Testis (tissue), 3 donors: ENCODE data around the gene ANXA2. TPM values are rescaled to one million over a fixed set of nuclear protein-coding genes. Genes with fewer than 3 reads are reported as not detected.
"Not testable (repeated sequence)": the region's sequence is repeated elsewhere in the genome, so short reads cannot be mapped to it uniquely, and the experiment has no call there.

ENCODE experiments used
- DNase-seq: peaks from one replicate; pipeline ENCODE4 v3.0.0-alpha.2; 2019
- H3K27ac ChIP-seq, 2 donors: fragments of 200-600 bp; sonication (generic); one replicate each; pipeline ENCODE4 v1.5.1; 2019
- H3K27me3 ChIP-seq: fragments of 200-600 bp; sonication (generic); one replicate; pipeline ENCODE4 v1.5.1; 2019
- H3K36me3 ChIP-seq: fragments of 200-600 bp; sonication (generic); one replicate; pipeline ENCODE4 v1.5.1; 2017; ENCODE audit warnings: low read depth; ENCODE audit errors: missing control alignments
- H3K4me1 ChIP-seq: fragments of 200-600 bp; sonication (generic); one replicate; pipeline ENCODE4 v1.5.1; 2019
- H3K4me3 ChIP-seq, 2 donors: fragments of 200-600 bp; sonication (generic); one replicate each; pipeline ENCODE4 v1.5.1; 2017 to 2019
- H3K9me3 ChIP-seq: fragments of 200-600 bp; sonication (generic); one replicate; pipeline ENCODE4 v1.5.1; 2017
- POLR2A ChIP-seq: fragments of 450-650 bp; IDR thresholded peaks from one replicate; pipeline ENCODE4 v1.6.1; 2017; ENCODE audit warnings: antibody characterized with exemption, mild to moderate bottlenecking, moderate library complexity
- WGBS, 2 donors: methylation state at CpG; one replicate each; pipeline ENCODE4 v1.1.5; 2018; 5-methylcytosine and 5-hydroxymethylcytosine counted together
- intact Hi-C: fragments of 100-400 bp; cut with DNase I; formaldehyde crosslinking; loops from one replicate; pipeline ENCODE4 v1.15.1; 2023; ENCODE audit warnings: low total_unique reads
- polyA plus RNA-seq: library from polyadenylated mRNA; stranded (reverse); fragments of 350-450 nt; fragmentation: Illumina TruSeq; extraction: RNeasy Lipid Tissue Mini Kit (QIAGEN cat#74804); gene quantifications from one replicate; pipeline ENCODE4 v1.2.3, GENCODE V29; 2014; ENCODE audit warnings: low read depth, low replicate concordance; ENCODE audit not compliant: insufficient read depth
- total RNA-seq, 2 donors: library from RNA; depleted of rRNA; stranded (reverse); fragments of >200 nt; gene quantifications; one replicate each; pipeline ENCODE4 v1.2.3, GENCODE V29; 2016
- TF ChIP-seq, protein P1 (sequence below), 3 experiments: fragments of 450-650 bp in 2 of 3; fragments of 200-600 bp in 1 of 3; sonication (generic) in 1 of 3; IDR thresholded peaks; one replicate each; pipeline ENCODE4 v1.5.1; 2016 to 2019; ENCODE audit warnings: antibody characterized with exemption in 3 of 3, mild to moderate bottlenecking in 2 of 3, moderate library complexity in 1 of 3

The ANXA2 gene
- total and polyA plus RNA-seq, 3 donors from 2014 or later: 199 to 388 (median 226) TPM

DNA sequence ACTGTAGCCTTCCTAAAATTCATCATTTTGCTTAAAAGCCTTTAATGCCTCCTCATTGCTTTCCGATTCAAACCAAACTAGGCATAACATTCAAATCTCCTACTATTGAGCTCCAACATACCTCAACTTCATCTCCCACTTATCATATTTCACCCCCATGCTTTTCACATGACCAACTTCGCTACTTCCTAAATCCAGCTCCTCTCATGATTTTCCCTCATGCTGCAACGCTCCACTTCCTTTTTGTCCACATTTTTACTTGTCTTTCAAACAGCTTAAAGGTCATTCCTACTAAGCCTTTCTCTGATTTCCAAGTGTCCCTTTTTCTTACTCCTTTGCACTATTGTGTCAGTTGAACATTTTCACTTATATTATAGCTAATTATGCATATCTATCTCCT is 20.3 kb upstream of the ANXA2 start:
- Histone ChIP-seq H3K4me3 (no peak overlapping the region), H3K4me1 (no peaks in the 10 kb centered on the region), H3K9me3 (no peaks in the 10 kb centered on the region), H3K27me3 (no peaks in the 10 kb centered on the region), H3K36me3 (no peaks in the 10 kb centered on the region), H3K27ac (no peak overlapping the region)
- WGBS, 2 donors: 86 to 89% methylated on average over 3 of the region's 3 CpGs
- intact Hi-C loops: no loop called here
- DNase-seq: no peak
- TF ChIP-seq, protein P1, sequence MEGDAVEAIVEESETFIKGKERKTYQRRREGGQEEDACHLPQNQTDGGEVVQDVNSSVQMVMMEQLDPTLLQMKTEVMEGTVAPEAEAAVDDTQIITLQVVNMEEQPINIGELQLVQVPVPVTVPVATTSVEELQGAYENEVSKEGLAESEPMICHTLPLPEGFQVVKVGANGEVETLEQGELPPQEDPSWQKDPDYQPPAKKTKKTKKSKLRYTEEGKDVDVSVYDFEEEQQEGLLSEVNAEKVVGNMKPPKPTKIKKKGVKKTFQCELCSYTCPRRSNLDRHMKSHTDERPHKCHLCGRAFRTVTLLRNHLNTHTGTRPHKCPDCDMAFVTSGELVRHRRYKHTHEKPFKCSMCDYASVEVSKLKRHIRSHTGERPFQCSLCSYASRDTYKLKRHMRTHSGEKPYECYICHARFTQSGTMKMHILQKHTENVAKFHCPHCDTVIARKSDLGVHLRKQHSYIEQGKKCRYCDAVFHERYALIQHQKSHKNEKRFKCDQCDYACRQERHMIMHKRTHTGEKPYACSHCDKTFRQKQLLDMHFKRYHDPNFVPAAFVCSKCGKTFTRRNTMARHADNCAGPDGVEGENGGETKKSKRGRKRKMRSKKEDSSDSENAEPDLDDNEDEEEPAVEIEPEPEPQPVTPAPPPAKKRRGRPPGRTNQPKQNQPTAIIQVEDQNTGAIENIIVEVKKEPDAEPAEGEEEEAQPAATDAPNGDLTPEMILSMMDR (IDR thresholded peaks at IDR 0.05): no peak
- TF ChIP-seq POLR2A: no peak

DNA sequence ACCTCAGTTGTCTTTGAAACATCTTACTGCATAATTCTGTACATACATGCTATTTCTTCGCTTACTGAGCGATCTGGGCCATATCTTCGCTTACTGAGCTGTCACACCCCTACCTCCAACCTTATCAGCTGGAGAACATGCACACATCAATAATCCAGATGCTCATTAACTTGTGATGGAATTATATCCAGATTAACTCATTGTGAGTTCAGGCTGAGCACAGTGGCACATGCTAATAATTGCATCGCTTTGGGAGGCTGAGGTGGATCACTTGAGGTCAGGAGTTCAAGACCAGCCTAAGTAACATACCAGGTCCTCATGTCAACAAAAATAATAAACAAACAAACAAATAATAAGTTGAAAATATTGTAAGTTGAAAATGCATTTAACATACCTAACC is 19.3 kb upstream of the ANXA2 start:
- intact Hi-C loops: no loop called here
- H3K9me3 ChIP-seq: no peaks in the 10 kb centered on the region
- WGBS, 2 donors: 93 to 94% methylated on average over 4 of the region's 4 CpGs
- H3K4me3 ChIP-seq: no peak overlapping the region
- no peaks in the 10 kb centered on the region for H3K36me3 ChIP-seq
- no peaks in the 10 kb centered on the region for H3K4me1 ChIP-seq
- H3K27me3 ChIP-seq: no peaks in the 10 kb centered on the region
- TF ChIP-seq, protein P1 (IDR thresholded peaks at IDR 0.05): no peak
- TF ChIP-seq POLR2A: no peak
- no peak for DNase-seq
- H3K27ac ChIP-seq: no peak overlapping the region

DNA sequence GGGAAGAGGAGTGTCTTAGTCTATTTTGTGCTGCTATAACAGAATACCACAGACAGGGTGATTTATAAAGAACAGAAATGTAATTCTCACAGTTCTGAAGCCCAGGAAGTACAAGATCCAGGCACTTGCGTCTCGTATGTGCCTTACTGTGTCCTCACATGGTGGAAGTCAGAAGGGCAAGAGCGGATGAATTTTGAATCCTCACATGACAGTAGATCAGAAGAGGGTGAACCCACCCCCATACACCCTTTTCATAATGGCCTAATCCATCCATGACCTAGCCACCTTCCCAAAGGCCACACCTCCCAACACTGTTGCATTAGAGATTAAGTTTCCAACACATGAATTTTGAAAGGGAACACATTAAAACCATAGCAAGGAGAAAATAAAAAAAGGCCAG is 18.7 kb upstream of the ANXA2 start:
- no peak overlapping the region for H3K27ac ChIP-seq
- 96 to 100% methylated on average over 3 of the region's 3 CpGs for WGBS, 2 donors
- no peak for DNase-seq
- no peaks in the 10 kb centered on the region for H3K36me3 ChIP-seq
- TF ChIP-seq POLR2A: no peak
- TF ChIP-seq, protein P1 (IDR thresholded peaks at IDR 0.05): no peak
- no peaks in the 10 kb centered on the region for H3K4me1 ChIP-seq
- H3K4me3 ChIP-seq: no peak overlapping the region
- no peaks in the 10 kb centered on the region for H3K27me3 ChIP-seq
- no peaks in the 10 kb centered on the region for H3K9me3 ChIP-seq
- intact Hi-C loops: no loop called here

DNA sequence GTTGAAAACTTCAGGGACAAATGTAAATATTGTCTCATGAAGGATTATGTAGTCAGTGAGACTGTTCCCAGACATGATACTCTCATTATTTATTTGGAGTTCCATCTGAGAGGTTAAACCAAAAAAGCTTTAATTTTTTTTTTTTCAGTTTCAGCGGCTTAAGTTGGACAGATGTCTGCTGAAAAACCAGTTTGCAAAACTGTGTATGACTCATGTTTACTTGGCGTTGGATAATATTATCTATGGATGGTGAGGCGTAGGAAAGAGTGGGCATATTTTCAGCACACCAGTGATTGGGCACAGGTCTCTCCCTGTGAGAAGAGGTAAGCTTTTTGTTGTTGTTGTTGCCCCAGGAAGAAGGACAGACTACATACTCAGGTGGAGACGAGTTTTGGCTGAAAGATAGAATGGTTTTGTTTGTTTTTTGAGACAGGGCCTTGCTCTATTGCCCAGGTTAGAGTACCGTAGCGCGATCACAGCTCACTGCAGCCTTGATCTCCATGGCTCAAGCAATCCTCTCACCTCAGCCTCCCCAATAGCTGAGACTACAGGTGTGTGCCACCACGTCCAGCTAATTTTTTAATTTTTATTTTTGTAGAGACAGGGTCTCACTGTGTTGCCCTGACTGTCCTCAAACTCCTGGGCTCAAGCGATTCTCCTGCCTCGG is 16.4 kb upstream of the ANXA2 start:
- Histone ChIP-seq H3K36me3 (no peaks in the 10 kb centered on the region), H3K4me1 (no peaks in the 10 kb centered on the region), H3K27ac (no peak overlapping the region), H3K27me3 (no peaks in the 10 kb centered on the region), H3K4me3 (no peak overlapping the region), H3K9me3 (no peaks in the 10 kb centered on the region)
- 59 to 66% methylated on average over 10 of the region's 10 CpGs for WGBS, 2 donors
- DNase-seq: no peak
- TF ChIP-seq, protein P1 (IDR thresholded peaks at IDR 0.05): no peak
- no peak for TF ChIP-seq POLR2A
- intact Hi-C loops: no loop called here

DNA sequence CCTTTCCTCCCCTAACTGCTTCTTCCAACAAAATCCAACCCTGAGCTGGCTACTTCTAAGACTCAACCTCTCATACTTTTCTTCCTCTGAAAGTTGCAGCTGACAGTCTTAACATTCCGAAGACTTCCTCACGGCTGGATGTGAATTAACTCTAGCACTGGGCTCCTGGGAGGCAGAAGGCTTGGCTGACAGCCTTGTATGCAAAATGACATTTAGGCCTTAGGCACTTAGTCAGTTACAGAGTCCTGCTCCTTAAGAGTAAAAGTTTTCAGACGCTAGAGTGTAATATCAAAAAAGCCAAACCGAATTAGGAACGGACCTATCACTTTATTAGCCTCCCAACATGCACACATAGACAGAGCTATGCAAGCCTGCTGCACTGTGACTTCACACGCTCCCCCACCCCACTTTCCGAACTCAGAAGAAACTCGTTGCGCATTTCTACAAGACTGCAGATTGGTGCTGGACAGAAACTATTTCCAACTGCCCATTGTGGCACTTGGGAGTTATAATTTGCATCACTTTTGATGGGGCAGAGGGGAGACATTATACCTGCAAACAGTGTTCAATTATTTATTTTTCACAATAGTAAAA is 15.5 kb upstream of the ANXA2 start:
- H3K27ac ChIP-seq: no peak overlapping the region

DNA sequence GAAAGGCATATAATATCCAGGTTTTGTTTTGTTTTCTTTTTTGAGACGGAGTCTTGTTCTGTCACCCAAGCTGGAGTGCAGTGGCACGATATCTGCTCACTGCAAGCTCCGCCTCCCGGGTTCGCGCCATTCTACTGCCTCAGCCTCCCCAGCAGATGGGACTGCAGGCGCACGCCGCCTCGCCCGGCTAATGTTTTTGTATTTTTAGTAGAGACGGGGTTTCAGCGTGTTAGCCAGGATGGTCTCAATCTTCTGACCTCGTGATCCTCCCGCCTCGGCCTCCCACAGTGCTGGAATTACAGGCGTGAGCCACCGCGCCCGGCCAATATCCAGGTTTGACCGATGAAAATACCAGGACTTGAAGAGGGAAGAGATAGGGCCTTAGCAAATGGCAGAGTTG is 15.0 kb upstream of the ANXA2 start:
- intact Hi-C loops, H3K4me1 ChIP-seq, H3K27me3 ChIP-seq, H3K27ac ChIP-seq, H3K36me3 ChIP-seq, H3K9me3 ChIP-seq, DNase-seq: not testable (repeated sequence)
- WGBS, 2 donors: 67 to 76% methylated on average over 21 of the region's 21 CpGs
- H3K4me3 ChIP-seq: peak overlapping the region in 1 of 2 donors; percentile 26

More for the DNA sequence above, 15.5 kb upstream of the ANXA2 start:
- H3K9me3 ChIP-seq: no peaks in the 10 kb centered on the region
- H3K4me3 ChIP-seq: peak overlapping the region in 1 of 2 donors; percentile 26
- no peaks in the 10 kb centered on the region for H3K27me3 ChIP-seq
- WGBS, 2 donors: 30 to 48% methylated on average over 8 to 9 of the region's 9 CpGs
- intact Hi-C loops: no loop called here
- TF ChIP-seq POLR2A: no peak
- TF ChIP-seq, protein P1 (IDR thresholded peaks at IDR 0.05): no peak
- H3K4me1 ChIP-seq: no peaks in the 10 kb centered on the region
- DNase-seq: no peak
- no peaks in the 10 kb centered on the region for H3K36me3 ChIP-seq
